Brain microvascular endothelial cell (primary cell): ENCODE results near the gene ANGPTL4.

Source experiments
- DNase-seq: peaks from one replicate; pipeline ENCODE4 v3.0.0-alpha.2; 2020
- H3K27ac ChIP-seq: fragments of 250-450 bp; sonication (Bioruptor Pico); 2 replicates; pipeline ENCODE4 v1.5.1; 2020; ENCODE audit warnings: mild to moderate bottlenecking, moderate library complexity
- H3K27me3 ChIP-seq: fragments of 250-450 bp; sonication (Bioruptor Pico); replicated peaks from 2 replicates; pipeline ENCODE4 v1.5.1; 2020; ENCODE audit warnings: mild to moderate bottlenecking
- H3K36me3 ChIP-seq: fragments of 250-450 bp; sonication (Bioruptor Pico); replicated peaks from 2 replicates; pipeline ENCODE4 v1.5.1; 2020; ENCODE audit warnings: mild to moderate bottlenecking
- H3K4me3 ChIP-seq: 2 replicates; pipeline ENCODE4 v1.5.1; 2011; ENCODE audit warnings: low read depth, mild to moderate bottlenecking, control low read depth, low read length, moderate library complexity
- CTCF ChIP-seq: IDR thresholded peaks from 2 replicates; pipeline ENCODE4 v1.5.1; 2011; ENCODE audit warnings: low read depth, mild to moderate bottlenecking, moderate library complexity, low read length, control low read depth, inconsistent platforms; ENCODE audit errors: missing control alignments
- in situ Hi-C: cut with HindIII; loops from 2 replicates; pipeline ENCODE4 v1.10.0; 2017; ENCODE audit warnings: low sequenced_read_pairs, low pct_ligation_motif_present

Gene ANGPTL4

GRCh38 chr19:8412783-8413628, 49.1 kb downstream of the ANGPTL4 start, which contains the start of gene MARCHF2:
Gene MARCHF2, plus strand, starts transcription at chr19:8413305. Its CDS starts 8,536 bp downstream, at chr19:8421841.
- in situ Hi-C loops = no loop called here
- Histone ChIP-seq H3K27ac (no peak within 1 kb of the TSS), H3K27me3 (no peaks in the 10 kb centered on the region), H3K4me3 (peak within 1 kb of the TSS; percentile 65), H3K36me3 (no peaks in the 10 kb centered on the region)
- DNase-seq = peak; percentile 92
- peak; percentile 49 for TF ChIP-seq CTCF

GRCh38 chr19:8413629-8413995, 49.7 kb downstream of the ANGPTL4 start:
- Histone ChIP-seq H3K4me3 (peak overlapping the region; percentile 65), H3K36me3 (no peaks in the 10 kb centered on the region), H3K27ac (no peak overlapping the region), H3K27me3 (no peaks in the 10 kb centered on the region)
- in situ Hi-C loops = no loop called here
- no peak for DNase-seq
- TF ChIP-seq CTCF = no peak

GRCh38 chr19:8416796-8417195, 52.8 kb downstream of the ANGPTL4 start:
- Histone ChIP-seq H3K4me3 (no peak overlapping the region), H3K27ac (no peak overlapping the region), H3K27me3 (no peaks in the 10 kb centered on the region), H3K36me3 (no peaks in the 10 kb centered on the region)
- DNase-seq = no peak
- in situ Hi-C loops = no loop called here
- TF ChIP-seq CTCF = no peak

GRCh38 chr19:8421484-8422461, 57.8 kb downstream of the ANGPTL4 start:
- Histone ChIP-seq H3K27ac (no peak overlapping the region), H3K36me3 (no peaks in the 10 kb centered on the region), H3K4me3 (no peak overlapping the region), H3K27me3 (no peaks in the 10 kb centered on the region)
- in situ Hi-C loops = no loop called here
- no peak for DNase-seq
- no peak for TF ChIP-seq CTCF

GRCh38 chr19:8423817-8424223, 59.9 kb downstream of the ANGPTL4 start:
- DNase-seq = peak; percentile 97
- H3K27ac ChIP-seq = peak overlapping the region; percentile 77
- in situ Hi-C loops = no loop called here
- no peak overlapping the region for H3K4me3 ChIP-seq
- no peak for TF ChIP-seq CTCF
- no peaks in the 10 kb centered on the region for H3K27me3 ChIP-seq
- H3K36me3 ChIP-seq = no peaks in the 10 kb centered on the region
